NT2/D1 (cell line): ENCODE measurements around the gene STK17B.

ENCODE experiments used
- YY1 ChIP-seq: IDR thresholded peaks from 2 replicates; pipeline ENCODE4 v1.6.1; 2011; ENCODE audit not compliant: insufficient read length, insufficient read depth
- ZNF274 ChIP-seq: IDR thresholded peaks from 2 replicates; pipeline ENCODE4 v1.6.1; 2011; ENCODE audit warnings: mild to moderate bottlenecking, low read depth, low read length

- TF ChIP-seq YY1: no peak
- TF ChIP-seq ZNF274: no peak
Observed at GRCh38 chr2:196172951-196173350, 1.6 kb upstream of the STK17B start.
